ENCODE data around the gene PDGFRB. TPM values are rescaled to one million over a fixed set of nuclear protein-coding genes. Genes with fewer than 3 reads are reported as not detected.

The PDGFRB gene
- total and polyA plus RNA-seq, 4 donors = 33.6 to 215 (median 78.3) TPM

DNA sequence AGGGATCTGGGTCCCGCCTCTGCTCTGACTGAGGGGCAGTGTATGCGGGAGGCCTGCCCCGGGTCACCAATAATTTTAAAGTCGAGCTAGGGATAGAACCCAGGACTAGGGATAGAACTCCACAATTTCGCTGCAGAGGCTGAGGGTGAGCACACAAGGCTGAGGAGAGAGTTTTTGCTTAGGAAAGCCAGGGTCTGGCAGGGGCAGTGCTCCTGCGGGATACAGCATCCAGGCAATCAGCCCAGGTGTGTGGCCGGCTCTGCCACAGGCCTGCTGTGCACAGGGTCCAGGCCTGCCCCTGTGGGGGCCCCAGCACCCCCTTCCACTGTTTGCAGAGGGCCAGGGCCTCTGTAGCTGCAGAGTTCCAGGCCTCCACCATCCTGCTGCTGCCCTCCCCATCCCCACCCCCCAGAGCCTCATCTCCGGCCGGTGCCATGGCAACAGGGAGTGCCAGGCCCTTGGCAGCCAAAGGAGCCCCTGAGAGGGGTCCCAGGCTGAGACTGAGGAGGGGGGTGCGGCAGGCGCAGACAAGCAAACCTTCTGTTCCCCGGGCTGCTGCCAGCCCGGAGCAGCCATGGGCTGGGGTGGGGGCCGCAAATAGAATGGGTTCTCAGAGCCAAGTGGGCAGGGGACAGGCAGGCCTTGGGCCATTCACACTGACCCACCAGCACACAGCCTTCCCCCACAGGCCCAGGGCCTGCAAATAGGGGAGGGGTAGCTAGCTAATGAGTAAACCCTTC lies 8.6 kb downstream of the PDGFRB start:
- peak; percentile 58 to 86 (median 78) for DNase-seq
- H3K4me1 ChIP-seq (ENCODE audit: control insufficient read depth in 5 of 5, insufficient read depth in 5 of 5, low read length in 5 of 5) = peaks cover 0 to 73% (median 16%) of the 10 kb centered on the region in 5 donors
- TF ChIP-seq, protein P1, sequence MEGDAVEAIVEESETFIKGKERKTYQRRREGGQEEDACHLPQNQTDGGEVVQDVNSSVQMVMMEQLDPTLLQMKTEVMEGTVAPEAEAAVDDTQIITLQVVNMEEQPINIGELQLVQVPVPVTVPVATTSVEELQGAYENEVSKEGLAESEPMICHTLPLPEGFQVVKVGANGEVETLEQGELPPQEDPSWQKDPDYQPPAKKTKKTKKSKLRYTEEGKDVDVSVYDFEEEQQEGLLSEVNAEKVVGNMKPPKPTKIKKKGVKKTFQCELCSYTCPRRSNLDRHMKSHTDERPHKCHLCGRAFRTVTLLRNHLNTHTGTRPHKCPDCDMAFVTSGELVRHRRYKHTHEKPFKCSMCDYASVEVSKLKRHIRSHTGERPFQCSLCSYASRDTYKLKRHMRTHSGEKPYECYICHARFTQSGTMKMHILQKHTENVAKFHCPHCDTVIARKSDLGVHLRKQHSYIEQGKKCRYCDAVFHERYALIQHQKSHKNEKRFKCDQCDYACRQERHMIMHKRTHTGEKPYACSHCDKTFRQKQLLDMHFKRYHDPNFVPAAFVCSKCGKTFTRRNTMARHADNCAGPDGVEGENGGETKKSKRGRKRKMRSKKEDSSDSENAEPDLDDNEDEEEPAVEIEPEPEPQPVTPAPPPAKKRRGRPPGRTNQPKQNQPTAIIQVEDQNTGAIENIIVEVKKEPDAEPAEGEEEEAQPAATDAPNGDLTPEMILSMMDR (IDR thresholded peaks at IDR 0.05; ENCODE audit: control extremely low read depth, extremely low read depth) = no peak
- H3K9ac ChIP-seq (ENCODE audit: insufficient read depth in 1 of 2, low read length in 2 of 2) = peak overlapping the region in 1 of 2 donors; percentile 14
- H3K36me3 ChIP-seq (ENCODE audit: control insufficient read depth in 4 of 4, insufficient read depth in 4 of 4, low read length in 4 of 4) = peaks cover 0 to 10% (median 0%) of the 10 kb centered on the region in 4 donors
- no peaks in the 10 kb centered on the region for H3K9me3 ChIP-seq (ENCODE audit: control insufficient read depth in 4 of 4, insufficient read depth in 3 of 4, low read length in 3 of 4)
- H3K4me3 ChIP-seq = no peak overlapping the region
- ATAC-seq (ENCODE audit: insufficient read depth, low FRiP score) = no peak
- 75 to 88% methylated on average over 13 to 14 of the region's 14 CpGs for WGBS, 2 donors
- no peaks in the 10 kb centered on the region for H3K27me3 ChIP-seq (ENCODE audit: control insufficient read depth in 3 of 3, insufficient read depth in 3 of 3, low read length in 2 of 3)
- H3K27ac ChIP-seq (ENCODE audit: low read depth in 1 of 2, low read length in 1 of 2) = peak overlapping the region in 1 of 2 donors; percentile 28

DNA sequence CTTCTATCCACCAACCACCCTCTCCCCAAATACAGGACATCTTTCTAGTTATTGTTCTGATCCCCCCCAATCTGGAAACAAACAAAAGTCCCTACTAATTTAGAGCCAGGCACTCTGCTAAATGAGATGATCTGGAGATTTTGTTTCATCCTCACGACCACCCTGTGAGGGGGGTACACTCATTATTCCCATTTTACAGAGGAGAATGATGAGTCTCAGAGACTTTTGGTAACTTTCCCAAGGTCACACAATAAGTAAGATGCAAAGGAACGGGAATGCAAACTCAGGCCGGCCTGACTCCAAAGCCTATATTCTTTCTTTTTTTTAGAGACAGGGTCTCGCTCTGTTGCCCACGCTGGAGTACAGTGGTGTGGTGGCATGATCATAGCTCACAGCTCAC lies 9.4 kb downstream of the PDGFRB start:
- TF ChIP-seq, protein P1 (IDR thresholded peaks at IDR 0.05; ENCODE audit: control extremely low read depth, extremely low read depth) = no peak
- Histone ChIP-seq H3K27ac (ENCODE audit: low read depth in 1 of 2, low read length in 1 of 2) (no peak overlapping the region), H3K9me3 (ENCODE audit: control insufficient read depth in 4 of 4, insufficient read depth in 3 of 4, low read length in 3 of 4) (no peaks in the 10 kb centered on the region), H3K36me3 (ENCODE audit: control insufficient read depth in 4 of 4, insufficient read depth in 4 of 4, low read length in 4 of 4) (peaks cover 0 to 8% (median 0%) of the 10 kb centered on the region in 4 donors), H3K9ac (ENCODE audit: insufficient read depth in 1 of 2, low read length in 2 of 2) (no peak overlapping the region), H3K4me1 (ENCODE audit: control insufficient read depth in 5 of 5, insufficient read depth in 5 of 5, low read length in 5 of 5) (peaks cover 0 to 79% (median 22%) of the 10 kb centered on the region in 5 donors), H3K27me3 (ENCODE audit: control insufficient read depth in 3 of 3, insufficient read depth in 3 of 3, low read length in 2 of 3) (no peaks in the 10 kb centered on the region), H3K4me3 (no peak overlapping the region)
- DNase-seq (no peak), ATAC-seq (ENCODE audit: insufficient read depth, low FRiP score) (no peak)
- 85 to 89% methylated on average over 5 of the region's 5 CpGs for WGBS, 2 donors

DNA sequence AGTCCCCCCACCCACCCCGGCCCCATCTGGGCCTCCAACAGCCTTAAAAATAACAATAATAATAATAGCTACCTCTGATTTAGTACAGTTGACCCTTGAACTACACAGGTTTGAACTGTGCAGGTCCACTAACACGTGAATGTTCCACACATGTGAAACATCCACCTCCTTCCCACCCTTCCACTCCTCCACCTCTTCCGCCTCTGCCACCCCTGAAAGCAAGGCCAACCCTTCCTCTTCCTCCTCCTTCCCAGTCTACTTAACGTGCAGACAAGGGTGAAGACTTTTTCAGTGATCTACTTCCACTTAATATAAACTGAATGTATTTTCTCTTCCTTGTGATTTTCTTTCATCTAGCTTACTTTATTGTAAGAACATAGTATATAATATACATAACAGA lies 10.8 kb downstream of the PDGFRB start:
- 25 to 36% methylated on average over 4 of the region's 4 CpGs for WGBS, 2 donors
- H3K27me3 ChIP-seq (ENCODE audit: control insufficient read depth in 3 of 3, insufficient read depth in 3 of 3, low read length in 2 of 3) = no peaks in the 10 kb centered on the region
- H3K9me3 ChIP-seq (ENCODE audit: control insufficient read depth in 4 of 4, insufficient read depth in 3 of 4, low read length in 3 of 4) = no peaks in the 10 kb centered on the region
- H3K36me3 ChIP-seq (ENCODE audit: control insufficient read depth in 4 of 4, insufficient read depth in 4 of 4, low read length in 4 of 4) = peaks cover 0 to 3% (median 0%) of the 10 kb centered on the region in 4 donors
- no peak for DNase-seq
- TF ChIP-seq, protein P1 (IDR thresholded peaks at IDR 0.05; ENCODE audit: control extremely low read depth, extremely low read depth) = no peak
- peak overlapping the region in 1 of 2 donors; percentile 76 for H3K27ac ChIP-seq (ENCODE audit: low read depth in 1 of 2, low read length in 1 of 2)
- no peak overlapping the region for H3K4me3 ChIP-seq
- peaks cover 0 to 85% (median 35%) of the 10 kb centered on the region in 5 donors for H3K4me1 ChIP-seq (ENCODE audit: control insufficient read depth in 5 of 5, insufficient read depth in 5 of 5, low read length in 5 of 5)
- peak overlapping the region in 1 of 2 donors; percentile 54 for H3K9ac ChIP-seq (ENCODE audit: insufficient read depth in 1 of 2, low read length in 2 of 2)
- ATAC-seq (ENCODE audit: insufficient read depth, low FRiP score) = no peak

All from lung (tissue), 12 donors.